Osteoblast (primary cell): Measurements from ENCODE around the gene RDX. TPM values are rescaled to one million over a fixed set of nuclear protein-coding genes. Genes with fewer than 3 reads are reported as not detected.

Experiments used
- DNase-seq: peaks from one replicate; pipeline ENCODE4 v3.0.0; 2011; ENCODE audit warnings: low spot score, mixed read lengths; ENCODE audit not compliant: insufficient read length; ENCODE audit errors: missing footprints
- H2AFZ ChIP-seq: 2 replicates; pipeline ENCODE4 v1.6.0; 2011; ENCODE audit warnings: mild to moderate bottlenecking, low read length
- H3K27ac ChIP-seq: 2 replicates; pipeline ENCODE4 v1.5.1; 2011; ENCODE audit warnings: mild to moderate bottlenecking, low read depth, low read length, moderate library complexity
- H3K27me3 ChIP-seq: 2 replicates; pipeline ENCODE4 v1.6.0; 2012; ENCODE audit warnings: mild to moderate bottlenecking, control low read depth, inconsistent platforms, low read length, moderate library complexity; ENCODE audit not compliant: insufficient read depth
- H3K36me3 ChIP-seq: 2 replicates; pipeline ENCODE4 v1.5.1; 2011; ENCODE audit warnings: mild to moderate bottlenecking, low read length, control low read depth, moderate library complexity; ENCODE audit not compliant: insufficient read depth
- H3K4me1 ChIP-seq: 2 replicates; pipeline ENCODE4 v1.5.1; 2011; ENCODE audit warnings: mild to moderate bottlenecking, low read length, control low read depth, moderate library complexity; ENCODE audit not compliant: insufficient read depth
- H3K4me2 ChIP-seq: 2 replicates; pipeline ENCODE4 v1.6.0; 2011; ENCODE audit warnings: mild to moderate bottlenecking, low read length; ENCODE audit not compliant: insufficient read depth
- H3K4me3 ChIP-seq: fragments of 200-600 bp; sonication (generic); 3 replicates; pipeline ENCODE4 v1.5.1; 2012; ENCODE audit warnings: mild to moderate bottlenecking, low read length, inconsistent platforms; ENCODE audit not compliant: insufficient read depth
- H3K79me2 ChIP-seq: 2 replicates; pipeline ENCODE4 v1.6.0; 2012; ENCODE audit warnings: mild to moderate bottlenecking, low read length, control low read depth, inconsistent platforms; ENCODE audit not compliant: insufficient read depth
- H3K9me3 ChIP-seq: 2 replicates; pipeline ENCODE4 v1.5.1; 2011; ENCODE audit warnings: low read depth, low read length, control low read depth
- H4K20me1 ChIP-seq: 2 replicates; pipeline ENCODE4 v1.6.0; 2012; ENCODE audit warnings: mild to moderate bottlenecking, low read length, control low read depth; ENCODE audit not compliant: insufficient read depth
- total RNA-seq: library from RNA; depleted of rRNA; stranded (reverse); fragments of >200 nt; gene quantifications from 2 replicates; pipeline ENCODE4 v1.2.3, GENCODE V29; 2012
- TF ChIP-seq, protein P1 (sequence below): IDR thresholded peaks from 2 replicates; pipeline ENCODE4 v1.5.1; 2011; ENCODE audit warnings: mild to moderate bottlenecking, low read depth, low read length, moderate library complexity; ENCODE audit errors: extremely low read depth

Gene RDX
- total RNA-seq, 1 donor: 79.3 TPM

DNA sequence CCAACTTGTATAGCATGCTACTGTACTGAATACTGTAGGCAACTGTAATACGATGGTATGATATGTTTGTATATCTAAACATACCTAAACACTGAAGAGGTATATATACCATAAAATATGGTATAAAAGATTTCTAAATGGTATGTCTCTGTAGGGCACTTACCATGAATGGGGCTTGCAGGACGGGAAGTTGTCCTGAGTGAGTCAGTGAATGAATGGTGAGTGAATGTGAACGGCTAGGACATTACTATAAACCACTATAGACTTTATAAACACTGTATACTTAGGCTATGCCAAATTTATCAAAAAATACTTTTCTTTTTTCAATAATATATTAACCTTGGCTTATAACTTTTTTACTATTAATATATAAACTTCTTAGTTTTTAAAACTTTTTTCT, 136.4 kb downstream of the RDX start:
- Histone ChIP-seq H3K9me3 (no peaks in the 10 kb centered on the region), H4K20me1 (no peaks in the 10 kb centered on the region), H3K79me2 (no peaks in the 10 kb centered on the region), H3K4me2 (no peak overlapping the region), H3K27me3 (no peaks in the 10 kb centered on the region), H3K27ac (no peak overlapping the region), H2AFZ (no peak overlapping the region), H3K4me3 (no peak overlapping the region), H3K36me3 (peaks cover 9% of the 10 kb centered on the region), H3K4me1 (no peaks in the 10 kb centered on the region)
- TF ChIP-seq, protein P1, sequence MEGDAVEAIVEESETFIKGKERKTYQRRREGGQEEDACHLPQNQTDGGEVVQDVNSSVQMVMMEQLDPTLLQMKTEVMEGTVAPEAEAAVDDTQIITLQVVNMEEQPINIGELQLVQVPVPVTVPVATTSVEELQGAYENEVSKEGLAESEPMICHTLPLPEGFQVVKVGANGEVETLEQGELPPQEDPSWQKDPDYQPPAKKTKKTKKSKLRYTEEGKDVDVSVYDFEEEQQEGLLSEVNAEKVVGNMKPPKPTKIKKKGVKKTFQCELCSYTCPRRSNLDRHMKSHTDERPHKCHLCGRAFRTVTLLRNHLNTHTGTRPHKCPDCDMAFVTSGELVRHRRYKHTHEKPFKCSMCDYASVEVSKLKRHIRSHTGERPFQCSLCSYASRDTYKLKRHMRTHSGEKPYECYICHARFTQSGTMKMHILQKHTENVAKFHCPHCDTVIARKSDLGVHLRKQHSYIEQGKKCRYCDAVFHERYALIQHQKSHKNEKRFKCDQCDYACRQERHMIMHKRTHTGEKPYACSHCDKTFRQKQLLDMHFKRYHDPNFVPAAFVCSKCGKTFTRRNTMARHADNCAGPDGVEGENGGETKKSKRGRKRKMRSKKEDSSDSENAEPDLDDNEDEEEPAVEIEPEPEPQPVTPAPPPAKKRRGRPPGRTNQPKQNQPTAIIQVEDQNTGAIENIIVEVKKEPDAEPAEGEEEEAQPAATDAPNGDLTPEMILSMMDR: no peak
- DNase-seq: no peak

DNA sequence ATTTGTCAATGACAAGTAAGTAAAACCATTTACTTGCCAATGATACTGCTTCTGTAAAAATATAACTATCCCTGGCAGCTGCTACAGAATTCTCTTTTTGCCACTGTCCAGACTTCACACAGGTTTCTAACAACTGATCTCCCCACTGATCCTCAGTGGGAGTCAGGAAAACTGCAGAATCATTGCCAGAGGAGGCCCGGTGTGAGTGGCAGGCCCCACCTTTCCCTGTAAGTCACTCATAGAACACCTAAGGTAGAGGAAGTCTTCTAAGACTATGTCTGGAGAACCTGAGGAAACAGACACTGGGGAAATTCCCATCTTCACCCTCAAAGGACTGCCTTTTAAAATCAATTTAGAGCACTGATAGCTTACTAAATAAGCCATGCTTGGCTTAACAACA, 136.9 kb downstream of the RDX start:
- H3K4me3 ChIP-seq: no peak overlapping the region
- TF ChIP-seq, protein P1: no peak
- no peak overlapping the region for H3K4me2 ChIP-seq
- no peaks in the 10 kb centered on the region for H3K27me3 ChIP-seq
- no peaks in the 10 kb centered on the region for H3K79me2 ChIP-seq
- peak overlapping the region; percentile 8 for H3K27ac ChIP-seq
- no peak for DNase-seq
- peaks cover 4% of the 10 kb centered on the region for H3K36me3 ChIP-seq
- H3K9me3 ChIP-seq: no peaks in the 10 kb centered on the region
- no peaks in the 10 kb centered on the region for H3K4me1 ChIP-seq
- no peak overlapping the region for H2AFZ ChIP-seq
- no peaks in the 10 kb centered on the region for H4K20me1 ChIP-seq

DNA sequence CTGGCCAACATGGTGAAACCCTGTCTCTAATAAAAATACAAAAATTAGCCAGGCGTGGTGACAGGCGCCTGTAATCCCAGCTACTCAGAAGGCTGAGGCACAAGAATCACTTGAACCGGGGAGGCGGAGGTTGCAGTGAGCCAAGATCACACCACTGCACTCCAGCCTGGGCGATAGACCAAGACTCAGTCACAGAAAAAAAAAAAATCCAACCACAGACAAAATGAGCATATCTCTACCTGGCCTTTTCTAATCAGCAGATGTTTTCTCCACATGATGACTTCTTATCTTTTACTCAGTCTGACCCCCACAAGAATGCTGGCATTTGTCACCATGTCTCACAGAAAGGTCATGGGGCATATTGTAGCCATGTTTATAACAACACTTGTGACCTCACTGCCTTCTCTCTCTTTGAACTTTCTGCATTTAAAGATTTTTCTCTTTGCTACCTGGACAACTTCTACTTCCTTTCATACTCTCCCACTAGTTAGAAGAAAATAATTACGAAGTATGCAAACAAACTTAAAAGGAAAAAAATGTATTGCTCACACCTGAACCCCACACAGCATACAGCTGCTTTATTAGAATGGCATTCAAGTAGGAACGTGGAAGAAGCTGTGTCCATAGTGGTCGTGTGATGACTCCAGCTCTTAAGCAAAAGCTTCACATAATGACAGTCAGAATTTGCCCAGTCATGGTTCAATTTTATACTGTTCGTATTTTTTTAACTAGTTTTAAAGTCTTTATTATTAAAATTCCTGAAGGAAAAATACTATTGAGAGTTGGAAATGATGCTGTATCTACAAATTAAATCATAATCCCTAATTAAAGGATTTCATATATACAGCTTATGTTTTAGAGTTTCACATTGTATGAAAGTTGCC, 137.9 kb downstream of the RDX start:
- Histone ChIP-seq H3K36me3 (no peaks in the 10 kb centered on the region), H3K4me2 (no peak overlapping the region), H4K20me1 (no peaks in the 10 kb centered on the region), H2AFZ (no peak overlapping the region), H3K4me1 (no peaks in the 10 kb centered on the region), H3K9me3 (no peaks in the 10 kb centered on the region), H3K27me3 (no peaks in the 10 kb centered on the region), H3K27ac (no peak overlapping the region), H3K79me2 (no peaks in the 10 kb centered on the region), H3K4me3 (no peak overlapping the region)
- TF ChIP-seq, protein P1: no peak
- DNase-seq: no peak

DNA sequence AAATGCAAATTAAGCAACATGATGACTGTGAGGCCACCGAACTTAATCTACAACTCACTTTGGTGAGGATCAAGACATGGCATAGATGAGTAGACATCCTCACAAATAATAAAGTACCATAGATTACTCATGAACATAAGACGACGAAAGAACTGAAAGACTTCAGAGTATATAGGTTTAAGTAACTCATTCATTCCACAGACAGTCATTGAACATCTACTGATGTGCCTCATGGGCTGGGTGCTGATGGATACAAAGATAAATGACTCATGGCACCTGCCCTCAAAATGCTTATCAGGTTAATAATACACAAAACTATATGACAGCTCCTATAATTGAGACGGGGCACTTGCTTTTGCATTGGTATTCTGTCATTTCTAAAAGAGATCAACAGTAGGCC, 139.9 kb downstream of the RDX start:
- Histone ChIP-seq H3K79me2 (peaks cover 2% of the 10 kb centered on the region), H3K27me3 (no peaks in the 10 kb centered on the region), H3K9me3 (no peaks in the 10 kb centered on the region), H3K4me3 (no peak overlapping the region), H4K20me1 (no peaks in the 10 kb centered on the region), H3K27ac (no peak overlapping the region), H3K36me3 (no peaks in the 10 kb centered on the region), H3K4me2 (no peak overlapping the region), H3K4me1 (no peaks in the 10 kb centered on the region), H2AFZ (no peak overlapping the region)
- no peak for DNase-seq
- TF ChIP-seq, protein P1: no peak
